Measurements from ENCODE around the gene TCAP. TPM values are rescaled to one million over a fixed set of nuclear protein-coding genes. Genes with fewer than 3 reads are reported as not detected.
A peak's percentile ranks its signal among the peaks of the same experiment; 100 is the strongest.

The TCAP gene
- total RNA-seq, 1 donor from 2014 or later = 1.3 TPM

GRCh38 chr17:39634384-39634871, 30.7 kb upstream of the TCAP start:
- Mint-ChIP-seq H3K4me1 (ENCODE audit: unreplicated experiment) (peaks cover 24% of the 10 kb centered on the region), H3K36me3 (ENCODE audit: unreplicated experiment) (no peaks in the 10 kb centered on the region), H3K4me3 (ENCODE audit: unreplicated experiment) (no peak overlapping the region), H3K9me3 (ENCODE audit: unreplicated experiment) (no peaks in the 10 kb centered on the region), H3K27me3 (ENCODE audit: unreplicated experiment) (peaks cover 17% of the 10 kb centered on the region), H3K27ac (ENCODE audit: unreplicated experiment) (no peak overlapping the region)
- DNase-seq (ENCODE audit: extremely low spot score, unreplicated experiment) = no peak
- peak; percentile 78 for TF ChIP-seq CTCF (IDR thresholded peaks at IDR 0.05)

- Mint-ChIP-seq H3K4me3 (ENCODE audit: unreplicated experiment) (peak overlapping the region; percentile 6), H3K27ac (ENCODE audit: unreplicated experiment) (no peak overlapping the region), H3K36me3 (ENCODE audit: unreplicated experiment) (no peaks in the 10 kb centered on the region), H3K9me3 (ENCODE audit: unreplicated experiment) (no peaks in the 10 kb centered on the region), H3K27me3 (ENCODE audit: unreplicated experiment) (peaks cover 12% of the 10 kb centered on the region), H3K4me1 (ENCODE audit: unreplicated experiment) (peaks cover 33% of the 10 kb centered on the region)
- no peak for TF ChIP-seq CTCF (IDR thresholded peaks at IDR 0.05)
- DNase-seq (ENCODE audit: extremely low spot score, unreplicated experiment) = no peak
These were observed 29.5 kb upstream of the TCAP start for GRCh38 chr17:39635614-39636176.

- TF ChIP-seq CTCF (IDR thresholded peaks at IDR 0.05) = no peak
These were observed 28.6 kb upstream of the TCAP start for GRCh38 chr17:39636587-39636926.

GRCh38 chr17:39636927-39637736, 28.0 kb upstream of the TCAP start, which contains the start of gene STARD3:
STARD3 (plus strand) TSS chr17:39637144; CDS start chr17:39653532, 16,388 bp downstream.
- Mint-ChIP-seq H3K36me3 (ENCODE audit: unreplicated experiment) (no peaks in the 10 kb centered on the region), H3K27ac (ENCODE audit: unreplicated experiment) (peak within 1 kb of the TSS; percentile 62), H3K4me3 (ENCODE audit: unreplicated experiment) (peak within 1 kb of the TSS; percentile 81), H3K9me3 (ENCODE audit: unreplicated experiment) (no peaks in the 10 kb centered on the region), H3K4me1 (ENCODE audit: unreplicated experiment) (peaks cover 37% of the 10 kb centered on the region), H3K27me3 (ENCODE audit: unreplicated experiment) (peaks cover under 1% of the 10 kb centered on the region)
- TF ChIP-seq CTCF (IDR thresholded peaks at IDR 0.05) = no peak
- DNase-seq (ENCODE audit: extremely low spot score, unreplicated experiment) = peak; percentile 94

More at GRCh38 chr17:39636587-39636926, 28.6 kb upstream of the TCAP start:
- no peak for DNase-seq (ENCODE audit: extremely low spot score, unreplicated experiment)
- peaks cover 6% of the 10 kb centered on the region for H3K27me3 Mint-ChIP-seq (ENCODE audit: unreplicated experiment)
- H3K36me3 Mint-ChIP-seq (ENCODE audit: unreplicated experiment) = no peaks in the 10 kb centered on the region
- peak overlapping the region; percentile 62 for H3K27ac Mint-ChIP-seq (ENCODE audit: unreplicated experiment)
- peaks cover 34% of the 10 kb centered on the region for H3K4me1 Mint-ChIP-seq (ENCODE audit: unreplicated experiment)
- peak overlapping the region; percentile 81 for H3K4me3 Mint-ChIP-seq (ENCODE audit: unreplicated experiment)
- H3K9me3 Mint-ChIP-seq (ENCODE audit: unreplicated experiment) = no peaks in the 10 kb centered on the region

GRCh38 chr17:39638317-39638716, 26.8 kb upstream of the TCAP start:
- Mint-ChIP-seq H3K9me3 (ENCODE audit: unreplicated experiment) (no peaks in the 10 kb centered on the region), H3K4me1 (ENCODE audit: unreplicated experiment) (peaks cover 49% of the 10 kb centered on the region), H3K27me3 (ENCODE audit: unreplicated experiment) (no peaks in the 10 kb centered on the region), H3K4me3 (ENCODE audit: unreplicated experiment) (peak overlapping the region; percentile 81), H3K36me3 (ENCODE audit: unreplicated experiment) (no peaks in the 10 kb centered on the region), H3K27ac (ENCODE audit: unreplicated experiment) (peak overlapping the region; percentile 62)
- DNase-seq (ENCODE audit: extremely low spot score, unreplicated experiment) = no peak
- no peak for TF ChIP-seq CTCF (IDR thresholded peaks at IDR 0.05)

Data from osteocyte (in vitro differentiated cells).